Endothelial cell of umbilical vein (primary cell): ENCODE data around the gene YAP1. TPM values are rescaled to one million over a fixed set of nuclear protein-coding genes. Genes with fewer than 3 reads are reported as not detected.
A peak's percentile ranks its signal among the peaks of the same experiment; 100 is the strongest.

ENCODE experiments used
- BruUV-seq: library from RNA; stranded (reverse); fragments of 400-500 nt; replicated peaks from 2 replicates; lab custom pipeline; 2021; lab: Mats Ljungman, UMichigan
- CTCF ChIA-PET: fragments of 300-600, 350-600 bp; sonication (Branson Sonifier 250); formaldehyde crosslinking; loops from one replicate; lab custom pipeline; 2021; ENCODE audit warnings: antibody characterized with exemption, inconsistent platforms; lab: Charles Lee
- POLR2A ChIA-PET: fragments of 300-600, 350-600 bp; sonication (Branson Sonifier 250); formaldehyde crosslinking; loops from one replicate; lab custom pipeline; 2021; ENCODE audit warnings: antibody characterized with exemption, inconsistent platforms; lab: Charles Lee
- DNase-seq: peaks from one replicate; pipeline ENCODE4 v3.0.0-alpha.2; 2011; ENCODE audit warnings: low read depth, low spot score
- FAIRE-seq: peaks from 2 replicates; lab custom pipeline; 2011; peaks lifted over from hg19 to GRCh38; lab: Jason Lieb, UNC
- H2AFZ ChIP-seq: 2 replicates; pipeline ENCODE4 v1.6.0; 2012; ENCODE audit warnings: low read depth, low read length, control low read depth, inconsistent platforms
- H3K27ac ChIP-seq: 2 replicates; pipeline ENCODE4 v1.5.1; 2011; ENCODE audit warnings: low read depth, mild to moderate bottlenecking, control low read depth, low read length, moderate library complexity; ENCODE audit not compliant: insufficient read depth
- H3K27me3 ChIP-seq, 2 experiments: 2 replicates each; pipeline versions ENCODE4 v1.6.0 to v1.6.1; 2011; ENCODE audit warnings: low read length in 2 of 2, mixed read lengths in 1 of 2; ENCODE audit not compliant: control insufficient read depth in 2 of 2, insufficient read depth in 2 of 2
- H3K36me3 ChIP-seq, 2 experiments: 2 replicates in 1 of 2; 3 replicates in 1 of 2; pipeline ENCODE4 v1.5.1; 2011; ENCODE audit warnings: low read length in 2 of 2, mild to moderate bottlenecking in 1 of 2, moderate library complexity in 1 of 2; ENCODE audit not compliant: control insufficient read depth in 2 of 2, insufficient read depth in 2 of 2; ENCODE audit errors: extremely low read depth in 1 of 2
- H3K4me1 ChIP-seq: 3 replicates; pipeline ENCODE4 v1.5.1; 2011; ENCODE audit warnings: mild to moderate bottlenecking, low read length; ENCODE audit not compliant: control insufficient read depth, insufficient read depth; ENCODE audit errors: extremely low read depth
- H3K4me2 ChIP-seq: 2 replicates; pipeline ENCODE4 v1.6.1; 2011; ENCODE audit warnings: low read length, control low read depth, mixed read lengths; ENCODE audit not compliant: insufficient read depth
- H3K4me3 ChIP-seq, 3 experiments: fragments of 200-600 bp in 1 of 3; sonication (generic), shearing (Covaris generic) in 1 of 3; replicated peaks in 1 of 3; 2 replicates each; pipeline ENCODE4 v1.5.1; 2011 to 2016; ENCODE audit warnings: control low read depth in 3 of 3, low read length in 3 of 3, mild to moderate bottlenecking in 2 of 3, inconsistent platforms in 1 of 3, low read depth in 1 of 3, moderate library complexity in 1 of 3; ENCODE audit not compliant: insufficient read depth in 1 of 3
- H3K79me2 ChIP-seq: 2 replicates; pipeline ENCODE4 v1.6.0; 2012; ENCODE audit warnings: low read length, inconsistent platforms; ENCODE audit not compliant: control insufficient read depth, insufficient read depth
- H3K9ac ChIP-seq: replicated peaks from 2 replicates; pipeline ENCODE3; 2011; ENCODE audit warnings: low read length, control low read depth; ENCODE audit not compliant: insufficient read depth; ENCODE audit errors: extremely low read depth
- H3K9me1 ChIP-seq: replicated peaks from 3 replicates; pipeline ENCODE4 v1.6.0; 2011; ENCODE audit warnings: mild to moderate bottlenecking, low read length; ENCODE audit not compliant: control insufficient read depth, insufficient read depth; ENCODE audit errors: extremely low read depth
- H3K9me3 ChIP-seq: replicated peaks from 2 replicates; pipeline ENCODE4 v1.5.1; 2012; ENCODE audit warnings: low read length, inconsistent platforms; ENCODE audit not compliant: control insufficient read depth, insufficient read depth
- H4K20me1 ChIP-seq: replicated peaks from 2 replicates; pipeline ENCODE3; 2011; ENCODE audit warnings: mild to moderate bottlenecking, low read length; ENCODE audit not compliant: control insufficient read depth, insufficient read depth; ENCODE audit errors: extremely low read depth
- FOS ChIP-seq: IDR thresholded peaks from 2 replicates; pipeline ENCODE4 v1.6.1; 2011; ENCODE audit warnings: mild to moderate bottlenecking, low read length, moderate library complexity, borderline replicate concordance; ENCODE audit not compliant: insufficient read depth
- JUN ChIP-seq: IDR thresholded peaks from 2 replicates; pipeline ENCODE4 v1.6.1; 2011; ENCODE audit warnings: borderline replicate concordance, low read depth; ENCODE audit not compliant: insufficient read length, insufficient read depth
- MYC ChIP-seq: IDR thresholded peaks from one replicate; pipeline ENCODE4 v1.6.1; 2011; ENCODE audit warnings: mild to moderate bottlenecking, low read depth, low read length
- POLR2A ChIP-seq: IDR thresholded peaks from 2 replicates; pipeline ENCODE4 v1.6.1; 2012; ENCODE audit warnings: low read depth, mild to moderate bottlenecking, control low read depth, low read length
- POLR2AphosphoS5 ChIP-seq: IDR thresholded peaks from 2 replicates; pipeline ENCODE4 v1.6.1; 2012; ENCODE audit warnings: low read depth, mild to moderate bottlenecking, control low read depth, low read length, moderate library complexity; ENCODE audit not compliant: insufficient read depth
- dilution Hi-C: fragments of 300-500 bp; cut with MboI; formaldehyde crosslinking; loops from one replicate; pipeline ENCODE4 v1.15.0; 2019; ENCODE audit warnings: low sequenced_read_pairs; ENCODE audit not compliant: extremely low pct_ligation_motif_present
- intact Hi-C: fragments of 100-400 bp; cut with micrococcal nuclease; formaldehyde crosslinking; loops from one replicate; pipeline ENCODE4 v1.10.0; 2022
- polyA plus RNA-seq, 4 experiments: library from polyadenylated mRNA; depleted of rRNA in 3 of 4; stranded (reverse) in 3 of 4; unstranded in 1 of 4; fragments of >200 nt; gene quantifications; 2 replicates each; pipeline versions ENCODE4 v1.2.1 to v1.2.3, GENCODE V29; 2011 to 2012; ENCODE audit warnings: missing spikeins in 1 of 4
- total RNA-seq: library from RNA; stranded (reverse); gene quantifications from 2 replicates; pipeline ENCODE4 v1.2.3, GENCODE V29; 2021
- TF ChIP-seq, protein P1 (sequence below), 2 donors: IDR thresholded peaks; 1 replicate in 1 of 2; 2 replicates in 1 of 2; pipeline ENCODE4 v1.5.1; 2011; ENCODE audit warnings: low read length in 2 of 2, mild to moderate bottlenecking in 2 of 2, moderate library complexity in 2 of 2, control low read depth in 1 of 2, inconsistent platforms in 1 of 2, low read depth in 1 of 2; ENCODE audit not compliant: insufficient read depth in 1 of 2; ENCODE audit errors: extremely low read depth in 1 of 2

YAP1 gene
- total and polyA plus RNA-seq, 2 donors (not counting 3 experiments of a cell fraction or from before 2014, with no cell fraction given), result 32.6 to 48.9 TPM

DNA sequence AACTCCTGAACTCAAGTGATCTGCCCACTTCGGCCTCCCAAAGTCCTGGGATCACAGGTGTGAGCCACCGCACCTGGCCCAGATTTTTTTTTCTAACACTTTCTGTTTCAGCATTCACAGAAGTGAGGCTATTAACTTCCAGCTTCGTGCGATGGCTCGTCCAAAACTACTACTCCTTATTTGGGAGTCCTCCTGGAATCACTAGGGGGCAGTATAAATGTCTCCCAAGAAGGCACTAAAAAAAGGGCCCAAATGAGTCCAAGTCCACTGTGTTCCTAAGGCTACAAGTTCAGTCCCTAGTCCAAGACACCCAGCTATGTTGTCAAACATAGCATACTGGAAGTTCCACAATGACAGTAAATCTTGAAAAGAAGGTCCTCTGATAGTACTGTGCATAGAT lies 143.8 kb downstream of the YAP1 start:
- Histone ChIP-seq H3K9me1 (no peaks in the 10 kb centered on the region), H4K20me1 (no peaks in the 10 kb centered on the region), H3K9ac (no peak overlapping the region), H3K9me3 (no peaks in the 10 kb centered on the region), H3K4me2 (no peak overlapping the region), H2AFZ (no peak overlapping the region), H3K27me3 (no peaks in the 10 kb centered on the region), H3K4me3 (no peak overlapping the region), H3K36me3 (no peaks in the 10 kb centered on the region), H3K4me1 (no peaks in the 10 kb centered on the region), H3K79me2 (no peaks in the 10 kb centered on the region), H3K27ac (no peak overlapping the region)
- no TSS peak for BruUV-seq
- CTCF ChIA-PET, result interaction anchor here (0.9 to 1.3 kb wide), 5 partner anchors 11 to 28 kb away, joined by 3 read pairs; no protein-coding TSS in a partner anchor
- DNase-seq, result no peak
- FAIRE-seq, result no peak
- POLR2A ChIA-PET, result no interaction called here
- TF ChIP-seq FOS (no peak), MYC (no peak)
- TF ChIP-seq, protein P1, sequence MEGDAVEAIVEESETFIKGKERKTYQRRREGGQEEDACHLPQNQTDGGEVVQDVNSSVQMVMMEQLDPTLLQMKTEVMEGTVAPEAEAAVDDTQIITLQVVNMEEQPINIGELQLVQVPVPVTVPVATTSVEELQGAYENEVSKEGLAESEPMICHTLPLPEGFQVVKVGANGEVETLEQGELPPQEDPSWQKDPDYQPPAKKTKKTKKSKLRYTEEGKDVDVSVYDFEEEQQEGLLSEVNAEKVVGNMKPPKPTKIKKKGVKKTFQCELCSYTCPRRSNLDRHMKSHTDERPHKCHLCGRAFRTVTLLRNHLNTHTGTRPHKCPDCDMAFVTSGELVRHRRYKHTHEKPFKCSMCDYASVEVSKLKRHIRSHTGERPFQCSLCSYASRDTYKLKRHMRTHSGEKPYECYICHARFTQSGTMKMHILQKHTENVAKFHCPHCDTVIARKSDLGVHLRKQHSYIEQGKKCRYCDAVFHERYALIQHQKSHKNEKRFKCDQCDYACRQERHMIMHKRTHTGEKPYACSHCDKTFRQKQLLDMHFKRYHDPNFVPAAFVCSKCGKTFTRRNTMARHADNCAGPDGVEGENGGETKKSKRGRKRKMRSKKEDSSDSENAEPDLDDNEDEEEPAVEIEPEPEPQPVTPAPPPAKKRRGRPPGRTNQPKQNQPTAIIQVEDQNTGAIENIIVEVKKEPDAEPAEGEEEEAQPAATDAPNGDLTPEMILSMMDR (IDR thresholded peaks at IDR 0.05; ENCODE audit: extremely low read depth in 1 of 2, insufficient read depth in 1 of 2, low read depth in 1 of 2, low read length in 2 of 2), result peak; percentile 16 to 26
- dilution Hi-C loops (no loop called here), intact Hi-C loops (no loop called here)

DNA sequence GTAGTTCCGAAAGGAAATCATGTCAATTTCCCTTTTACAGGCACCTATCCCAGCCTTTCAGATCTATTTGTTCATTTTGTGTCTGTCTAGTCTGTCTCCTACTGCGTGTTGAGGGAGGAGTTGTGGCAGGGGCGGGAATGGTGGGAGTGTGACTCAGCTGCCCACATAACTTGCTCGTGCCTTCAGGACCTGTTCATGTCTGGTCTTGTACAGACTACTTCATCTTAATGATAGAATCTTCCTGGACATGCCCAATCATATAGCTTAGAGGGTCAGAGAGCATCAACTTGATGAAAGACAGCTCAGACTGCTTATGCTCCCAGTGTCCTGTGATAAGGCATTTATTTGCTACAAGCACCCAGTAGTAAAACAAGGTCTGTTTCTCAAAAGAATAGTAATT lies 146.0 kb downstream of the YAP1 start:
- H3K4me2 ChIP-seq, result no peak overlapping the region
- no TSS peak for BruUV-seq

More for the DNA sequence above, 146.0 kb downstream of the YAP1 start:
- FAIRE-seq (peak; percentile 46), DNase-seq (no peak)
- Histone ChIP-seq H3K9ac (no peak overlapping the region), H3K4me3 (no peak overlapping the region), H3K4me1 (no peaks in the 10 kb centered on the region), H2AFZ (no peak overlapping the region), H3K36me3 (no peaks in the 10 kb centered on the region), H4K20me1 (no peaks in the 10 kb centered on the region), H3K27ac (no peak overlapping the region), H3K9me3 (no peaks in the 10 kb centered on the region), H3K79me2 (no peaks in the 10 kb centered on the region), H3K9me1 (no peaks in the 10 kb centered on the region), H3K27me3 (no peaks in the 10 kb centered on the region)
- ChIA-PET POLR2A (no interaction called here), CTCF (interaction anchor here (1.0 to 1.9 kb wide), 2 partner anchors 13 to 29 kb away, joined by 3 to 8 read pairs; no protein-coding TSS in a partner anchor)
- dilution Hi-C loops (no loop called here), intact Hi-C loops (no loop called here)
- TF ChIP-seq JUN, result no peak
- no peak for TF ChIP-seq MYC
- TF ChIP-seq POLR2A, result no peak
- no peak for TF ChIP-seq POLR2AphosphoS5
